ENCODE measurements around the gene RGS1.

RGS1 gene

DNA sequence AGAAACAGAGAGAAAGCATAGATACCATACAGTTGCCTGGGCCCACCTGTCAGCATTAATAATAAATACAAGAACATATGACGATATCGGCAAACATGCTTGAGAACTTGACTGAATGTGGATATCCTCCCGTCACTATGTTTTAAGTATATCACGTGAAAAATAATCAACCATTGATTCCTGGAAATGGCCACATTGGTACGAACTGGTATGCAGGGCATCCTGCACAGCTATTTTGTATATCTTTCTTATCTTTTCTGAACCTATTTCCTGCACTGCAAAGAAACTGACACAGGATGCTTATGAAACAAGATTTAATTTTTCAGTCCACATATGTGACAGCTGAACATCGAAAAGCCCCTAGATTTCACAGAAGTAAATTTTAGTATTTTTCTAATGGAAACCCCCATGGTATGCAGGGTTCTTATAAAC, 22.8 kb upstream of the RGS1 start:
- in situ Hi-C loops (cut with MboI; ENCODE audit: low sequenced_read_pairs), result no loop called here

- in situ Hi-C loops (cut with MboI; ENCODE audit: low sequenced_read_pairs), result no loop called here
Observed at GRCh38 chr1:192553741-192554140, 21.8 kb upstream of the RGS1 start.

GRCh38 chr1:192554904-192555303, 20.7 kb upstream of the RGS1 start:
- in situ Hi-C loops (cut with MboI; ENCODE audit: low sequenced_read_pairs), result no loop called here

DNA sequence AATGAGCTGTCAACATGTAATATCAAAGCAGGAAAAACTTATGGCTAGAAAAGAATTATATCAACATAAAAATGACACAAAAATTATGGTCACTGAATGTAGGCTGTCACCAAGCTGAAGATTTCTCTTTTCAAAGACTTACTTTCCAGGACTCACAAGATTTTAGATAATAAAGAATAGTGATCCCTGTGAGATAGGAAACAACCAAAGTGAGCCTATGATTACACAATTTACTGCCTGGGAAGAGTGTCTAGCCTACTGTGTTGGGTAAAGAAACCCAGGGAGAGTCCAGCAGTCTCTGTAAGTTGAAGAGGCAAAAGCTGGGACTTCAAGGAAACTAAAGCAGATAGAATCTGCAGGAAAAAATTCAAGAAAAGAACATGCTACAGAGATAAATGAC, 20.2 kb upstream of the RGS1 start:
- in situ Hi-C loops (cut with MboI; ENCODE audit: low sequenced_read_pairs), result no loop called here

GRCh38 chr1:192557841-192558595, 17.6 kb upstream of the RGS1 start:
- in situ Hi-C loops (cut with MboI; ENCODE audit: low sequenced_read_pairs), result no loop called here

GRCh38 chr1:192559115-192560006, 16.2 kb upstream of the RGS1 start:
- in situ Hi-C loops (cut with MboI; ENCODE audit: low sequenced_read_pairs), result no loop called here

DNA sequence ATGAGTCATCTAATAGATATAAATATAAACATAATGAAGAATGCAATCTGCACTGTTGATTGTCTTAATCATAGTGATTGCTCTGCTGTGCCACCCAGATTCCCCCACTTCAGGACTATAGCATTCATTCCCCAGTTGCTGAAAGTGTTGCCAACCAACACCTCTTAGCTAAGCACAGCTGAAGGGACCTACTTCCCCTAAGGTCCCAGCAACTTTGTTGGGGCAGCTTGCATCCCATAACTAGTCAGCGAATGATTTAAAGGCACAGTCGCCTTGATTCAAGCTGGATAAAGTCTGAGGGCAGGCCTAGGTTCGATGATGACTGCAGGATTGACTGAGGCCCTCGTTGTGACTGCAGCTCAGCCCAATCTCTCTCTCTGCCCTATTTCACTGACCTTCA, 14.3 kb upstream of the RGS1 start:
- in situ Hi-C loops (cut with MboI; ENCODE audit: low sequenced_read_pairs), result no loop called here

GRCh38 chr1:192563129-192563528, 12.4 kb upstream of the RGS1 start:
- in situ Hi-C loops (cut with MboI; ENCODE audit: low sequenced_read_pairs), result no loop called here

GRCh38 chr1:192564099-192564498, 11.5 kb upstream of the RGS1 start:
- in situ Hi-C loops (cut with MboI; ENCODE audit: low sequenced_read_pairs), result no loop called here

DNA sequence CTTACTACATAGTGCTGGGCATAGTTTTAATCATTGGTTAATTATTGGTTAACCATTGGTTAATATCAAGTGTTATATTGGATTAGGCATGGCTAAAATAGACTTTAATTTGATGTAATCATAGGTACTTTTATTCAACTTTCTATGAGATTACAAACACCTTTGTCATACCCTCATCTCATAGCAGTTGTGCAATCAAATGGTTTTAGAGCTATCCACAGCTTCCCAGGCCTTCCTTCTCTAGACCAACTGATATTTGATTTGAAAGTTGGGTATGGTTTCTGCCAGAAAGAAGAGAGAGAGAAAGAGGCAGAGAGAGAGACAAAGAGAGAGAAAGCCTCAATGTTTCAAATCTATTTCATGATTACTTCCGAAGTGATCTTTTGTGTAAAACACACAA, 9.6 kb upstream of the RGS1 start:
- in situ Hi-C loops (cut with MboI; ENCODE audit: low sequenced_read_pairs), result no loop called here

DNA sequence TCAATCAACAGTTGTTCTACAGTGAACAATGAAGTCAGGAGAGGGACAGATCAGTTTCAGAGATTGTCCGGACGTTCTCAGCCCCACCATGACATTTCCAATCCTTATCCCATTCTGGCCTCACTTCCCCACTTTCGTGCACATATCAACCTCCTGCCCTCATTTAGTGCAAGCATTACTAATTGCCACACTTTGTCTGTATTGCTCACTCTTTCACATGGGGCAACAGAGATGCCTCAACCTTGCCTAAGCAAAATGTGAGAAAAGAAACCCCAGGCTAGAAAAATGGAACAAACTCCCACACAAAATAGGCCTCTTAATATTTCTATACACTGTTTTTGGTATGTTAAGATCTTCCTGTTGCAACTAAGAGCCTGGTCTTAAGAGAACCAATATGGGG, 8.9 kb upstream of the RGS1 start:
- in situ Hi-C loops (cut with MboI; ENCODE audit: low sequenced_read_pairs), result no loop called here

DNA sequence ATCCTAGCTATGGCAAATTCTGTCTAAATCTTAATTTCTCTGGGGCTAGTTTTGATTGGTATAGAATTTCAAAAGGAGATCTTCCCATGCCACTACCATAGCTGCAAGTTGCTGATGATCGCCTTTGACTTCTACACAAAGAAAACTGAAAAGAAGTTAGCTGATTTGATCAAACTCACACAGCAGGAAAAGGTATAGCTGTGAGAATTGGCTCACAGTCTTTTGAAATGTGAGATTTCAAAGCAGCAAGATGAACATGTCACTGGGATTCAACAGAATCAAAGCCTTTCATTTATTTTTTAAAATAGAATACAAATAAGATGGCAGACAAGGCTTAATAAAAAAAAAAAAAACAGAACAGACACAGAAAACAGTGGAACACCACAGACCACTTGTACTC, 7.5 kb upstream of the RGS1 start:
- in situ Hi-C loops (cut with MboI; ENCODE audit: low sequenced_read_pairs), result no loop called here

- in situ Hi-C loops (cut with MboI; ENCODE audit: low sequenced_read_pairs), result no loop called here
Observed at GRCh38 chr1:192571668-192572067, 3.9 kb upstream of the RGS1 start.

DNA sequence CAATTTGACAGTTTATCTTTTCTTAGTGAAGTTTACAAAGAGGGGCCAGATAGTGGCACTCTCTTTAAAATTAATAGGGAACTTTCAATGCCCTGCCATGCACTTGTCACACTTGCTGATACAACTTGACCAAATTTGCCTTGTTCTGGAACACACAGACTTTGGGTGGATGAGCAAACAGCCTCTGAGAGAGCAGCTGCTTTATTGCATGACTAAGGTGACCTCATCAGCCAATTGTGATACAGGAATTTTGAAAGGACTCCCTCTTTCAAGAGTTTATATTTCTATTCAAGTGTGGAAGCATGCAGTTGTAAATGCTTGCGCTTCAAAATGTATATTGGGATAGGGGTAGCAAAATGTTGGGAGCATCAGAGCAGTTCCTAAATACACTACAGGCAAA, 2.1 kb upstream of the RGS1 start:
- in situ Hi-C loops (cut with MboI; ENCODE audit: low sequenced_read_pairs), result no loop called here

DNA sequence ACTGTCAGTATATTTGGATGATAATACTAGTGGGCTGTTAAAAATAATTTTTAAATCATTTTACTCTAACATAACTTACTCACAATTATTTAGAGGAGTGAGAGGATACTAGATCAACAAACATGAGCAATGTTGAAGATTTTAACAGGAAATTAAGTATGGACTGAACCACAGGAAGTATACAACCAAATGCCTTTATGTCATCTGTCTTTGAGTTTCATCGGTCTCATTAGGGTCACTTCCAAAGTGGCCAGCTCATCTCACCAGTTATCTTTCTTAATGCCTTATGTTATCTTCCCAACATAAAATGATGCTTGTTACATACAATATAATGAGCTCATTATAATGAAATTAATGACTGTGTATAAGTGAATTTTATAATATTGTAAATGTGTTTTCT, 1.5 kb upstream of the RGS1 start:
- in situ Hi-C loops (cut with MboI; ENCODE audit: low sequenced_read_pairs), result no loop called here

GRCh38 chr1:192576190-192577144, 894 bp downstream of the RGS1 start:
- in situ Hi-C loops (cut with MboI; ENCODE audit: low sequenced_read_pairs), result loop anchor here (25.0 kb wide), 1 partner anchor 89 kb away; no protein-coding TSS in a partner anchor

DNA sequence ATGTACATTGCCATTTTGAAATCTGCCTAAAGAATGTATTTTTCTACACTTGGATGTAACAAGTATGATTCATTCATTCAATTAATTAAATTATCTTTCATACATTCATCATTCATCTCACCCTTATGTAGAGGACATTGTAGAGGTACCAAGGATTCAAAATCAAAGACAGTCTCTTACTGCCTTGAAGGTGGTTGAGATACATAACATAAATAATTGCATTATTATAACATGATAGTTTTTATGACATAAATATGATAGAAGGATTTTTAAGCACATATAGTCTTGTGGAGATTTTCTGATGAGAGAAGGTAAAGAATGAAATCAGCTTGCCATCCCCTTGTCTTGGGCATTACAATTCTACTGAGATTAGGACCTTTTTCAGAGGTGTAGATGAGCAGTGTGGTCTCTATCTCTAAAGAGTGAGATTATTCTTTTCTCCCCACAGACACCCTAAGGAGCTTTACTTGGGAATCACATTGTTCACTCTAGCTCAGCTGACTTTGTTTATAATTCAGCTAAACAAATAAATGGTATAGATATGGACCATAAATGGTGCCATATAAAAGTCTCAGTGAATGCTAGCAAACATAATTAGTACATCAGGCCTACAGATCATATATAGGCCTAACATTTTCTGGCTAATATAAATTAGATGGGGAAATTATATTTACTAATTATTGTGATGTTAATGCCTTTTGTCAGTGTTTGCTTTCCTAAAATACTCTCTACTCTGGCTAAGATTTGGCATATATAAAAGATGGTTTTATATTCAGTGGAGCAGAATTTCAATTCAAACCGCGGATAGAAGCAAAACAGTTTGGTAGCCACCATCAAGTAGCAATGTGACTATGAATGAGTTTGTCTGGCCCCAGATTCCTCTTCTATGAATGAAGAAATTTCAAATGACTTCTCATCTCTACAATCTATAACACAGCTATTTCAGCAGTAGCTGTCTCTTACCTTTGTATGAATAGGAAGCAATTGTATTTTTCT, 1.9 kb downstream of the RGS1 start:
- in situ Hi-C loops (cut with MboI; ENCODE audit: low sequenced_read_pairs), result loop anchor here (25.0 kb wide), 1 partner anchor 90 kb away; no protein-coding TSS in a partner anchor

- in situ Hi-C loops (cut with MboI; ENCODE audit: low sequenced_read_pairs), result loop anchor here (25.0 kb wide), 1 partner anchor 91 kb away; no protein-coding TSS in a partner anchor
Observed at GRCh38 chr1:192578144-192578909, 2.8 kb downstream of the RGS1 start.
